Tibial nerve (tissue), 4 donors: ENCODE measurements around the gene GNG12.

Experiments
- CTCF ChIP-seq, 5 experiments: fragments of 200-600 bp in 3 of 5; fragments of 450-650 bp in 2 of 5; sonication (generic) in 3 of 5; IDR thresholded peaks; one replicate each; pipeline ENCODE4 v1.5.1; 2016 to 2019; ENCODE audit warnings: antibody characterized with exemption in 5 of 5, mild to moderate bottlenecking in 3 of 5, moderate library complexity in 2 of 5
- EP300 ChIP-seq, 2 donors: sonication (generic); formaldehyde crosslinking; IDR thresholded peaks; one replicate each; pipeline ENCODE4 v1.6.1; 2017; ENCODE audit warnings: antibody characterized with exemption in 2 of 2, mild to moderate bottlenecking in 1 of 2
- POLR2A ChIP-seq, 2 donors: fragments of 450-650 bp; IDR thresholded peaks; one replicate each; pipeline ENCODE4 v1.6.1; 2017; ENCODE audit warnings: antibody characterized with exemption in 2 of 2, mild to moderate bottlenecking in 2 of 2, moderate library complexity in 2 of 2

GRCh38 chr1:67741736-67742135 lies 91.5 kb downstream of the GNG12 start:
- TF ChIP-seq CTCF (IDR thresholded peaks at IDR 0.05) (no peak), POLR2A (IDR thresholded peaks at IDR 0.05) (no peak), EP300 (IDR thresholded peaks at IDR 0.05) (no peak)
